Calu3 (cell line): Measurements from ENCODE around the gene ASF1B. TPM values are rescaled to one million over a fixed set of nuclear protein-coding genes. Genes with fewer than 3 reads are reported as not detected.

ENCODE experiments used
- BruUV-seq: library from RNA; stranded (reverse); fragments of 400-500 nt; replicated peaks from 2 replicates; lab custom pipeline; 2021; lab: Mats Ljungman, UMichigan
- CTCF ChIA-PET: fragments of 300-600 bp; sonication (Branson Sonifier 250); formaldehyde crosslinking; loops from one replicate; lab custom pipeline; 2022; ENCODE audit warnings: antibody characterized with exemption; lab: Charles Lee
- DNase-seq: peaks from one replicate; pipeline ENCODE4 v3.0.0; 2022
- H3K27ac Mint-ChIP-seq: one replicate; pipeline ENCODE4 v1.8.0; 2022; ENCODE audit warnings: mixed read lengths; ENCODE audit not compliant: unreplicated experiment
- H3K27me3 Mint-ChIP-seq: one replicate; pipeline ENCODE4 v1.8.0; 2022; ENCODE audit warnings: mixed read lengths; ENCODE audit not compliant: unreplicated experiment
- H3K36me3 Mint-ChIP-seq: one replicate; pipeline ENCODE4 v1.8.0; 2022; ENCODE audit warnings: mild to moderate bottlenecking, moderate library complexity, mixed read lengths; ENCODE audit not compliant: insufficient read depth, unreplicated experiment
- H3K4me1 Mint-ChIP-seq: one replicate; pipeline ENCODE4 v1.8.0; 2022; ENCODE audit warnings: mild to moderate bottlenecking, low read depth, mixed read lengths; ENCODE audit not compliant: unreplicated experiment
- H3K4me3 Mint-ChIP-seq: one replicate; pipeline ENCODE4 v1.8.0; 2022; ENCODE audit warnings: mild to moderate bottlenecking, low read depth, moderate library complexity, mixed read lengths; ENCODE audit not compliant: unreplicated experiment
- H3K9me3 Mint-ChIP-seq: one replicate; pipeline ENCODE4 v1.8.0; 2022; ENCODE audit warnings: low read depth, mixed read lengths; ENCODE audit not compliant: unreplicated experiment
- intact Hi-C: fragments of 100-400 bp; cut with micrococcal nuclease; formaldehyde crosslinking; loops from one replicate; pipeline ENCODE4 v1.10.0; 2022; ENCODE audit not compliant: unreplicated experiment
- total RNA-seq: library from RNA; stranded (reverse); gene quantifications from 2 replicates; pipeline ENCODE4 v1.2.3, GENCODE V29; 2022
- TF ChIP-seq, protein P1 (sequence below): fragments of 200-600 bp; IDR thresholded peaks from one replicate; pipeline ENCODE4 v1.8.0; 2022; ENCODE audit warnings: antibody characterized with exemption; ENCODE audit not compliant: unreplicated experiment

The ASF1B gene
- total RNA-seq, 1 experiment from 2014 or later, result 42.6 TPM

DNA sequence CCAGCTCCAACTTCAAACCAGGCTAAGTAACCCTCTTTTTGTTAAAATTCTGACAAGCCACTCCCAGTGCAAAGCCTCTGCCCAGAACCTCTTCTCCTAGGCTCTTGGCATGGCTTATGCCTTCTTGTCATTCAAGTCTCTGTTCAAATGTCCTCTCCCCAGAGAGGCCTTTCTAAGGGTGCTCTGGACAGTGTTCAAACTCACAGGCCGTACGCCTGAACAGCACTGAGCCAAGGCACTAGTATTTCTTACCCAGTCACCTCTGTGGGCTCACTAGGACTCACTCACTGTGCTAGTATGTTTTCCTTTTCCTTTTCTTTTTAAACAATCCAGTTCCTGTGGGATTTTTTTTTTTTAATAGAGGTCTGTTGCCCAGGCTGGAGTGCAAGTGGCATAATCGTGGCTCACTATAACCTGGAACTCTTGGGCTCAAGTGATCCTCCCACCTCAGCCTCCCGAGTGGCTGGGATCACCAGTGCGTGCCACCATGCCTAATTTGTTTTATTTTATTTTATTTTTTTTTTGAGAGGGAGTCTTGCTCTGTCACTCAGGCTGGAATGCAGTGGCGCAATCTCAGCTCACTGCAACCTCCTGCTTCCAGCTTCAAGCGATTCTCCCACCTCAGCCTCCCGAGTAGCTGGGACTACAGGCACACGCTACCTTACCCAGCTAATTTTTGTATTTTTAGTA, 2.3 kb upstream of the ASF1B start:
- Mint-ChIP-seq H3K36me3 (peaks cover 36% of the 10 kb centered on the region), H3K27ac (no peak overlapping the region), H3K9me3 (no peaks in the 10 kb centered on the region), H3K4me1 (peaks cover 15% of the 10 kb centered on the region), H3K27me3 (no peaks in the 10 kb centered on the region), H3K4me3 (no peak overlapping the region)
- no TSS peak for BruUV-seq
- no peak for DNase-seq
- TF ChIP-seq, protein P1, sequence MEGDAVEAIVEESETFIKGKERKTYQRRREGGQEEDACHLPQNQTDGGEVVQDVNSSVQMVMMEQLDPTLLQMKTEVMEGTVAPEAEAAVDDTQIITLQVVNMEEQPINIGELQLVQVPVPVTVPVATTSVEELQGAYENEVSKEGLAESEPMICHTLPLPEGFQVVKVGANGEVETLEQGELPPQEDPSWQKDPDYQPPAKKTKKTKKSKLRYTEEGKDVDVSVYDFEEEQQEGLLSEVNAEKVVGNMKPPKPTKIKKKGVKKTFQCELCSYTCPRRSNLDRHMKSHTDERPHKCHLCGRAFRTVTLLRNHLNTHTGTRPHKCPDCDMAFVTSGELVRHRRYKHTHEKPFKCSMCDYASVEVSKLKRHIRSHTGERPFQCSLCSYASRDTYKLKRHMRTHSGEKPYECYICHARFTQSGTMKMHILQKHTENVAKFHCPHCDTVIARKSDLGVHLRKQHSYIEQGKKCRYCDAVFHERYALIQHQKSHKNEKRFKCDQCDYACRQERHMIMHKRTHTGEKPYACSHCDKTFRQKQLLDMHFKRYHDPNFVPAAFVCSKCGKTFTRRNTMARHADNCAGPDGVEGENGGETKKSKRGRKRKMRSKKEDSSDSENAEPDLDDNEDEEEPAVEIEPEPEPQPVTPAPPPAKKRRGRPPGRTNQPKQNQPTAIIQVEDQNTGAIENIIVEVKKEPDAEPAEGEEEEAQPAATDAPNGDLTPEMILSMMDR, result no peak
- intact Hi-C loops, result no loop called here
- CTCF ChIA-PET, result no interaction called here

DNA sequence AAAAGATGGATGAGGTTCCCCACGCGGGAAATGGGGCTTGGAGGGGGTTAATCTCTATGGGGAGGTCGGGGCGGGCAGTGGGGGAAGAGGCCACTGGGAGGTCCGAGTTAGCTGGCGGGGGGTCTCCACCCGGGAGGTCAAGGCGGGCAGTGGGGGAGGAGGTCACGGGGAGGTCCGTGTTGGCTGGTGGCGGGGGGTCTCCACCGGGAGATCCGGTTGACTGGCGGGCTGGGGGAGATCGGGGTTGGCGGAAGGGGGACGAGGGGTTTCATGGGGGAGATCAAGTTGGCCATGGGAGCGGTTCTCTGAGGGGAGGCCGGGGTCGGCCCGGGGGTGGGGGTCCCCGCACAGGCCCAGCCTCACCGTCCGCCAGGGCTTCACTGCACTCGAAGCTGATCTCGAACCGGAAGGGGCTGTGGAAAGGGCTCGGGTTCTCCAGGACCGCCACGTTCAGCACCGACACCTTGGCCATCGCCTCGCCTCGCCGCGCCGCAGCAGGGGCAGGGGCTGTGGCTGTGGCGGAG, 342 bp downstream of the ASF1B start:
- Mint-ChIP-seq H3K4me3 (peak overlapping the region; percentile 85), H3K27me3 (no peaks in the 10 kb centered on the region), H3K36me3 (peaks cover 41% of the 10 kb centered on the region), H3K27ac (peak overlapping the region; percentile 96), H3K4me1 (peaks cover 15% of the 10 kb centered on the region), H3K9me3 (no peaks in the 10 kb centered on the region)
- TF ChIP-seq, protein P1, result no peak
- BruUV-seq, result no TSS peak
- intact Hi-C loops, result no loop called here
- no peak for DNase-seq
- CTCF ChIA-PET, result interaction anchor here (0.6 to 1.8 kb wide), 15 partner anchors 10 to 359 kb away, joined by 3 to 11 read pairs (median 4); partner anchors contain the start of gene ADGRE5

DNA sequence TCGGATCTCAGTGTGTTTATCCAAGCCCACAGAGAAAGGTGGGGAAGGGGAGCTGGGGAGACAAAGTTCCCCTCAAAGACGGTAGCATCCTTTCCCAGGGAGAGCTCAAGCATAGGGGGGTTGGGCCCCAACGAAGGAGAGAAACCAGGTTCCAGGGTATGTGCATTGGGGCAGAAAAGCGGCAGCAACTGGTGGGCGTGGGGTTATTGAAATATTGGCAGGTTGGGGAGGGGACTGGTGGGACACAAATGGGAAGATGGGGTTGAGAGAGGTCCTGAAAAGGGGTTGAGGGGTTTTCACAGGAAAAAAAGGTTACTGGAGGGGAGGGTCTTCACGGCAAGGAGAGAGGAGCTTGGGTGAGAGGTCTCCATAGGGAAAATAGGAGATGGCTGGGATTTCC, 1.0 kb downstream of the ASF1B start:
- no peaks in the 10 kb centered on the region for H3K27me3 Mint-ChIP-seq
- H3K27ac Mint-ChIP-seq, result peak overlapping the region; percentile 96
- no peaks in the 10 kb centered on the region for H3K9me3 Mint-ChIP-seq
- intact Hi-C loops, result no loop called here
- DNase-seq, result no peak
- BruUV-seq, result no TSS peak
- CTCF ChIA-PET, result interaction anchor here (0.6 to 1.4 kb wide), 2 partner anchors 17 to 236 kb away, joined by 3 to 4 read pairs; no protein-coding TSS in a partner anchor
- peaks cover 41% of the 10 kb centered on the region for H3K36me3 Mint-ChIP-seq
- peaks cover 15% of the 10 kb centered on the region for H3K4me1 Mint-ChIP-seq
- TF ChIP-seq, protein P1, result no peak
- peak overlapping the region; percentile 85 for H3K4me3 Mint-ChIP-seq

DNA sequence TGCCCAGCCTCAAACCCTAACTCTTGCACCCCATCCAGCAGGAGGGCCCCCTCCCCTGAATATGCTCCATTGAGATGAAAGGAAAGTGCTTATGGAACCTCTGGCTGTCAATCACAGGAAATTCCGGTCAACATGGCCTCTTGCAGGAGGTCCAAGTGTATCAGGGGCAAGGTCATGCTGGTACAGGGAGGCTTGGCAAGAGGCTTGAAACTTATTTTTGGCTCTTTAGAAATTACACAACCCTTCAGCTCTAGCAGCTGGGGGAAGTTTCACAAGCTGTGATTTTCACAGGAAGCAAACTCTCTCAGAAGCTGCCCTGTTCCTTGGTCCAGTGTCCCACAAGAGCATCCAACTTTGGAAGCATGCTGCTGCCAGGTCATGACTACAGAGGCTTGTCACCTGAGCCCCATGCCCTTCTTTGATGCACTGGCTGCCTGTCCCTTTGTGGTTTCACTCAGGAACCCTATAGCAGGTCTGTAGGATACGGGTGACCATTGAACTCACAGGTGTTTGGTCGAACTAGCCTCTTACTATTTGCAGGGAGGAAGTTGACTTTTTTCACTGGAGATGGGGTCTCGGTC, 8.4 kb downstream of the ASF1B start:
- TF ChIP-seq, protein P1, result no peak
- no peaks in the 10 kb centered on the region for H3K27me3 Mint-ChIP-seq
- H3K4me3 Mint-ChIP-seq, result no peak overlapping the region
- H3K4me1 Mint-ChIP-seq, result no peaks in the 10 kb centered on the region
- CTCF ChIA-PET, result no interaction called here
- no TSS peak for BruUV-seq
- intact Hi-C loops, result no loop called here
- H3K9me3 Mint-ChIP-seq, result no peaks in the 10 kb centered on the region
- H3K27ac Mint-ChIP-seq, result no peak overlapping the region
- peaks cover 12% of the 10 kb centered on the region for H3K36me3 Mint-ChIP-seq
- no peak for DNase-seq
